Dedifferentiated amniotic fluid mesenchymal stem cell (primary cell): ENCODE measurements around the gene SLC22A5.
"Not testable (repeated sequence)": the region's sequence is repeated elsewhere in the genome, so short reads cannot be mapped to it uniquely, and the experiment has no call there.

Source experiments
- DNase-seq: peaks from one replicate; pipeline ENCODE4 v3.0.0-alpha.2; 2016; ENCODE audit errors: extremely low spot score

The SLC22A5 gene

DNA sequence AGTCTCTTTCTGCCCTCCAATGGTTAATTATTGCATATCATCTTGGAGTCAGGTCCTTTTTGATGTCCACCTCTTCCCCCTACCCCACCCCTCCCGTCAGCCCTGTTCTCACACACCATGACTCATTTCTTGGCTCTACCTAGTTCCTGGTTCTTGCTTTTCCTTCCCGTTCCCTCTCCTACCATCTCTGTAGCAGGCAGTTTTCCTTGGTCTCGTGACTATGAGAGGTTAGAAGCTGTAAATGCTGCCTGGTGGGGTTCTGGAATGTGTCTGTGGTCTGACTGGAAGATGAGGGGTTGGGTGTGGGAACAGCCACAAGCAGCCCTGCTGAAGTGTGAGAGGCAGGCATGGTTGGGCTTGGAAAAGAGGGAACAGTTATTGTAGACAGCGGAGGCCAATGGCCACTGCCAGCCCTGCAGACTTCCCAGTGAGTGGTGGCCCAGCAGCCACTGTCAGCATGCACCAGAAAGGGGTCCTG is 18.2 kb downstream of the SLC22A5 start:
- DNase-seq = peak; percentile 81

- no peak for DNase-seq
These were observed 18.9 kb downstream of the SLC22A5 start for GRCh38 chr5:132388244-132389050.

- no peak for DNase-seq
These were observed 19.5 kb downstream of the SLC22A5 start for GRCh38 chr5:132389051-132389331.

- peak; percentile 99 for DNase-seq
These were observed 20.2 kb downstream of the SLC22A5 start for GRCh38 chr5:132389585-132390286.

DNA sequence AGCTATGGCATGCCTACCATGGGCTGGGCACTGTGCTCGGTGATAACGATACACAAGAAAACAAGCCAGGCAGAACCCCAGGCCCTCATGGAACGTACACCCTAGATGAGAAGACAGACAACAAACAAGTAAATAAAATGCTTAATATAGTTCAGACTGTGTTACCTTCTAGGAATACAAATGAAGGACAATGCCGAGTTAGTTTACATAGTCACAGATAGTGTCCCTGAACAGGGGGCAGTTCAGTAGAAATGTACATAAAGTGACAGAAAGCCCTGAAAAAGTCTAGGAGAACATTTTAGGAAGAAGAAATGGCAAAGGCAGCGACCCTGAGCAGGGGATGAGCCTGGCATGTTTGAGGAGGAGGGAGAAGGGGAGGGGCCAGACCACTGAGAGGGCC is 21.7 kb downstream of the SLC22A5 start:
- no peak for DNase-seq

DNA sequence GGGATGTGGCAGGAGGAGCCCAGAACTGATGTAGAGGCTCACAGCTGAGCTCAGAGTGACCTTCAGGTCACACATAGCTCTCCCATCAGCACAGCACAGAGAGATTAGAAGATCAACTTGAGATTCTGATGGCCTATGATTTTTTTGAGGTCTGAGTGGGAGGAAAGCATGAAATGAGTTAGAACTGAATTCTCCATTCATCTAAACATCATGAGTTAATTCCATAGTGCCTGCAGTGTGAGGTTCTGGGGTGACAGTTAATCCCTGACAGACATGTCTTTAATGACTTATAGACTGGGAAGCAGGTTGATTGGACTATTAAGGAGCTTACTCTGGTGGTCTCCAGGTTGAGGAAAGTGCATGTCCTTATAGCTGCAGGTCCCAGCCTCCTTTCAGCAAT is 22.4 kb downstream of the SLC22A5 start:
- no peak for DNase-seq

DNA sequence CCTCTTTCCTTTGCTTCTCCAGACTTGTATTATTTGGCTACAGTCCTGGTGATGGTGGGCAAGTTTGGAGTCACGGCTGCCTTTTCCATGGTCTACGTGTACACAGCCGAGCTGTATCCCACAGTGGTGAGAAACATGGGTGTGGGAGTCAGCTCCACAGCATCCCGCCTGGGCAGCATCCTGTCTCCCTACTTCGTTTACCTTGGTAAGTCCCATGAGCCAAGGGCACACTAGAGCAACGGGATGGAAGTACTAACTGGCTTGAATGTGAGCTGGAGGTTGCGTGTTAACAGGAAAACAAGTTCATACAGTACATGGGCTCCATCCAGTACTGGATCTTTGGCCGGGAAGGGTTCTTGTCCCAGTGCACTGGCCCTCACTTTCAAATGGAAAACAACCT is 22.9 kb downstream of the SLC22A5 start:
- no peak for DNase-seq

GRCh38 chr5:132392978-132393825 is 23.7 kb downstream of the SLC22A5 start:
- DNase-seq = no peak

DNA sequence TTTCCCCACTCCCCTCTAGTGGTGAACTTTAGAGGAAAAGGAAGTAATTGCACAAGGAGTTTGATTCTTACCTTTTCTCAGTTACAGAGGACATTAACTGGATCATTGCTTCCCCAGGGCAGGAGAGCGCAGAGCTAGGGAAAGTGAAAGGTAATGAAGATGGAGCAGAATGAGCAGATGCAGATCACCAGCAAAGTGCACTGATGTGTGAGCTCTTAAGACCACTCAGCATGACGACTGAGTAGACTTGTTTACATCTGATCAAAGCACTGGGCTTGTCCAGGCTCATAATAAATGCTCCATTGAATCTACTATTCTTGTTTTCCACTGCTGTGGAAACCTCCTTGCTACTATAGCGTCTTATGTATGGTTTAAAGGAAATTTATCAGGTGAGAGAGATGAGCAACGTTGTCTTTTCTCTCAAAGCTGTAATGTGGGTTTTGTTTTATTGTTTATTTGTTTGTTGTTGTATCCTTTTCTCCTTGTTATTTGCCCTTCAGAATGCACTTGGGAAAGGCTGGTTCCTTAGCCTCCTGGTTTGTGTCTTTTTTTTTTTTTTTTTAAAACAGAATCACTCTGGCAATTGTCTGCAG is 25.3 kb downstream of the SLC22A5 start:
- DNase-seq = no peak

- DNase-seq = no peak
These were observed 27.1 kb downstream of the SLC22A5 start for GRCh38 chr5:132396589-132397031.

- DNase-seq = no peak
These were observed 27.7 kb downstream of the SLC22A5 start for GRCh38 chr5:132397224-132397623.

- not testable (repeated sequence) for DNase-seq
These were observed 28.6 kb downstream of the SLC22A5 start for GRCh38 chr5:132397936-132398675.

- not testable (repeated sequence) for DNase-seq
These were observed 34.5 kb downstream of the SLC22A5 start for GRCh38 chr5:132404041-132404440.

DNA sequence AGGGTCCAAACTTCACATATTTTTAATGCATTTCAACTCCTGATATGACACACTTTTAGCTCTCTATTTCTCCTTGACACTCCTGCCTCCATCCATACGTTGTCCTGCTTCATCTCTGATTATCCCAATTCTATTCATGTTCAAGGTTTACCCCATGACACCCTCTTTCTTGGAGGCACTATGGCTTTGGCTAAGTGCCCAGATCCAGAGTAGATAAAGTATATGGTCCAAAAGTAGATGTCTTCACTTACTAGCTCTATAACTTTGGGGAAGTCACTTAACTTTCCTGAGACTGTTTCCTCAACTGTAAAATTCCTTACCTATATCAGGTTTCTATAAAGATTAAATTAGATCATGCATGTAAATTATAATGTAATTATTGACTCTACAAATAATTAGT is 36.1 kb downstream of the SLC22A5 start:
- no peak for DNase-seq

- no peak for DNase-seq
These were observed 36.8 kb downstream of the SLC22A5 start for GRCh38 chr5:132406144-132406783.

DNA sequence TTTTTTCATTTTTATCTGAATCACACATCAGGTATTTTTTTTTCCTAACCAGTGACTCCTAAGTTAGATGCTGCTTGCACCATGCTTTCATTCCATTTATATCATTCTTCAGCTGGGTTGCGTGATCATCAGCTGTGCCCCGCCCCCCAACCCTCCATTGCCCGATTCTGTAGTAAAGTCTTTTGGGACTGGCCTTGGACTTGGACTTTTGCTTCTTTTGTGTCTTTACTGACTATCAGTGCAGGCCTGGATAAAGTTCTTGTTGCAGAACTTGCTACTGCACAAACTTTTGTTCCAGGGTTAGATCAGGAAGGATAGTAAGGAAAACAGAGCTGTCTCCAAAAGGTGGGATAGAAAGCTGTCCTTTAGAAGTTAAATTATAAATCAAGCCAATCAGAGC is 38.5 kb downstream of the SLC22A5 start:
- no peak for DNase-seq

DNA sequence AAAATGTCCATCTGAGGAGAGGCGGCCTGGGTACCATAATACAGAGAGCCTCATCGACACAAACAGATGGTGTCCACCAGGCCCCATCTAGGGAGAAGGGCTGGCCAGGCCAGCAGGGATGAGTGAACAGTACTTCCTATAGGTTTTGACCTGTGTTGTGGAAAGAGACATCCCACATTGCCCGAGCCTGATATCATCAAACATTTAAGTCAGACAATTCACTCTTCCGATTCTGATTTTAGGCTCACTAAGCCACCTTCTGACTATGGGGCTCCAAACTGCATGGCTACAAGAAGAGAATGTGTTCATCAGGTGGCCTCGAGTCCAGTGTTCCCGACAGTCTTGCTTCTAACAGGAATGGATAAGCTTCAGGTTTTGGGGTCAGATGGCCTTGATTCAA is 38.9 kb downstream of the SLC22A5 start:
- DNase-seq = no peak

DNA sequence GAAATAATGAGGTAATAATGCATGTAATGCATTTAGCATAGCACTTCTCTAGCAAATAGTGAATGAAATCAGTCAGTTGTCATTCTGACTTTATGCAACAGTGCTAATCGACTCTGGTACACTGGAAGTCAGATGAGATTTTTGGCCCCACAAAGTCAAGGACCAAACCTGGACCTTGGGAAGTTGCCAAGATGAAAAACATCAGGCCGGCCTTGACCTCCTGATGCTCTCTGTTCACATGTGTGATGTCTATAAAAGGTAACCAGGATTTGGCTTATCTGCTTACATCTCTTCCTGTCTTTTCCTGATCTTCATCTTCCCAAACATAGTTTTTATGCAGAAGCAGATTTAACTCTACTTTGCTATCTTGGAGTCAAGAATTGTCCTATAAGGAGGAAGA is 39.5 kb downstream of the SLC22A5 start:
- DNase-seq = no peak

- DNase-seq = peak; percentile 53
These were observed 41.2 kb downstream of the SLC22A5 start for GRCh38 chr5:132410451-132411303.
